GM12891 (cell line): ENCODE results near the gene TUSC7.

Experiments
- DNase-seq: peaks from one replicate; pipeline ENCODE4 v3.0.0; 2011; ENCODE audit warnings: low spot score; ENCODE audit not compliant: insufficient read length
- FAIRE-seq: peaks from 2 replicates; lab custom pipeline; 2011; peaks lifted over from hg19 to GRCh38; lab: Jason Lieb, UNC
- PAX5 ChIP-seq: IDR thresholded peaks from 2 replicates; pipeline ENCODE4 v1.6.1; 2011; ENCODE audit warnings: low read length, moderate library complexity, mild to moderate bottlenecking; ENCODE audit not compliant: insufficient read depth, severe bottlenecking
- POLR2A ChIP-seq: IDR thresholded peaks from 2 replicates; pipeline ENCODE4 v1.6.1; 2011; ENCODE audit warnings: low read depth, low read length, control low read depth
- POLR2AphosphoS5 ChIP-seq: IDR thresholded peaks from 2 replicates; pipeline ENCODE4 v1.6.1; 2011; ENCODE audit warnings: low read depth, low read length, control low read depth
- POU2F2 ChIP-seq: IDR thresholded peaks from 2 replicates; pipeline ENCODE4 v1.6.1; 2011; ENCODE audit warnings: low read depth, mild to moderate bottlenecking, control low read depth, low read length, moderate library complexity
- SPI1 ChIP-seq: IDR thresholded peaks from 2 replicates; pipeline ENCODE4 v1.6.1; 2011; ENCODE audit warnings: low read depth, low read length, control low read depth

Gene TUSC7

DNA sequence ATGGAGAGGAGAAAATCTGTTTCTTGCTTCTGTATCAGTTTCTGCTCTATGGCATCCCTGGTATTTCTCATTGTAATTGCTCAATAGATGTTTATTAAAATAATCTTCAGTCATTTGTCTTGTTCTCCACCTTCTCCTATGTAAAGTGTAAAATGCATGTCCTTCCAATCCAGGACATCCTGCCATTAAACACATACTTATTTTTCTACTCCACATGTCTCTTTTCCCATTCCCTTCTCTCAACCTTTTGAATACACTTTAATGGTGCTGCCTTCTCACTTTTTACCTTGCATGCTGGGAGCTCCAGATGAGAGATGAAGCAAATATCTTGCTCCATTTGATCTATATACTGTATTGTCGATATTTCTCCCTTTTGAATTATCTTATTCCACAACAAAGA is 49.7 kb downstream of the TUSC7 start:
- TF ChIP-seq POU2F2: no peak
- no peak for TF ChIP-seq PAX5
- TF ChIP-seq POLR2A: no peak
- no peak for TF ChIP-seq POLR2AphosphoS5
- no peak for TF ChIP-seq SPI1
- DNase-seq: no peak

More for the DNA sequence above, 49.7 kb downstream of the TUSC7 start:
- no peak for FAIRE-seq
